Tibial nerve (tissue), 3 donors: ENCODE data around the gene MYRF.

Source experiments
- EP300 ChIP-seq, 2 donors: sonication (generic); formaldehyde crosslinking; IDR thresholded peaks; one replicate each; pipeline ENCODE4 v1.6.1; 2017; ENCODE audit warnings: antibody characterized with exemption in 2 of 2, mild to moderate bottlenecking in 1 of 2
- POLR2A ChIP-seq, 2 donors: fragments of 450-650 bp; IDR thresholded peaks; one replicate each; pipeline ENCODE4 v1.6.1; 2017; ENCODE audit warnings: antibody characterized with exemption in 2 of 2, mild to moderate bottlenecking in 2 of 2, moderate library complexity in 2 of 2

DNA sequence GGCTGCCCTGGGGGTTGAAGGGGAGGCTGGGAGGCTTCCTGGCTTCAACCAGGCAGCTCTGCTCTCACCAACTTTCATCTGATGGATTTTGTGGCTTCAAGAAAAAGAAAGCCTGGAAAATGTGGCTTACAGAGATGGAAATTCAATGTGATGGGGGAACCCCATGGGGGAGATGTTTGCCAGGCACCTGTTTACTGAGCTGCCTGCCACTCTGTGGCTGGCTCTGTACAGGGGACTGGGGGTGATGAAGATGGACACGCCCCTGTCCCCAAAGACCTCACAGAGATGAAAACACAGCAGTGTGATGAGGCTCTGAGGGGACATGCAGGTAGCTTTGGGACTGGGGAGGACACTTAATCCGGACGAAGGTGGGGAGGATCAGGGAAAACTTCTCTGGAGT, 29.9 kb downstream of the MYRF start:
- TF ChIP-seq EP300 (IDR thresholded peaks at IDR 0.05) (no peak), POLR2A (IDR thresholded peaks at IDR 0.05) (no peak)
